AG09319 (cell line): ENCODE results near the gene NOS1AP.

Experiments
- DNase-seq: peaks from one replicate; pipeline ENCODE4 v3.0.0-alpha.2; 2010; ENCODE audit warnings: low read depth; ENCODE audit errors: extremely low read depth
- CTCF ChIP-seq: IDR thresholded peaks from 2 replicates; pipeline ENCODE4 v1.5.1; 2011; ENCODE audit warnings: low read depth, mild to moderate bottlenecking, inconsistent platforms, low read length, moderate library complexity

The NOS1AP gene

GRCh38 chr1:162236201-162236600 is 166.7 kb downstream of the NOS1AP start:
- no peak for TF ChIP-seq CTCF
- no peak for DNase-seq

GRCh38 chr1:162236618-162237017 is 167.1 kb downstream of the NOS1AP start:
- no peak for DNase-seq
- TF ChIP-seq CTCF = no peak

GRCh38 chr1:162240577-162240976 is 171.1 kb downstream of the NOS1AP start:
- no peak for TF ChIP-seq CTCF
- DNase-seq = no peak

GRCh38 chr1:162242804-162243203 is 173.3 kb downstream of the NOS1AP start:
- no peak for TF ChIP-seq CTCF
- no peak for DNase-seq

GRCh38 chr1:162248854-162249535 is 179.5 kb downstream of the NOS1AP start:
- TF ChIP-seq CTCF = no peak
- no peak for DNase-seq

GRCh38 chr1:162250004-162250730 is 180.7 kb downstream of the NOS1AP start:
- no peak for TF ChIP-seq CTCF
- no peak for DNase-seq

GRCh38 chr1:162251102-162251501 is 181.6 kb downstream of the NOS1AP start:
- TF ChIP-seq CTCF = no peak
- DNase-seq = no peak
